AG08396 (cell line): ENCODE measurements around the gene VGLL4.

ENCODE experiments used
- DNase-seq: peaks from one replicate; pipeline ENCODE4 v3.0.0; 2012; ENCODE audit warnings: low spot score, mixed read lengths

The VGLL4 gene

GRCh38 chr3:11548721-11549131 lies 95.0 kb downstream of the VGLL4 start:
- DNase-seq = peak; percentile 80

GRCh38 chr3:11547498-11547897 lies 96.2 kb downstream of the VGLL4 start:
- DNase-seq = no peak

- no peak for DNase-seq
Measured at GRCh38 chr3:11546657-11547302, 96.9 kb downstream of the VGLL4 start.

GRCh38 chr3:11545186-11545851 lies 98.4 kb downstream of the VGLL4 start:
- no peak for DNase-seq

GRCh38 chr3:11544412-11545181 lies 99.1 kb downstream of the VGLL4 start:
- DNase-seq = peak; percentile 19

GRCh38 chr3:11543948-11544387 lies 99.7 kb downstream of the VGLL4 start:
- DNase-seq = no peak

GRCh38 chr3:11543141-11543947 lies 100.4 kb downstream of the VGLL4 start:
- DNase-seq = no peak

- no peak for DNase-seq
Measured at GRCh38 chr3:11542551-11542950, 101.2 kb downstream of the VGLL4 start.

- DNase-seq = no peak
Measured at GRCh38 chr3:11541321-11542303, 102.1 kb downstream of the VGLL4 start.

GRCh38 chr3:11539677-11540076 lies 104.0 kb downstream of the VGLL4 start:
- DNase-seq = no peak

- DNase-seq = no peak
Measured at GRCh38 chr3:11539218-11539617, 104.5 kb downstream of the VGLL4 start.

GRCh38 chr3:11538581-11538980 lies 105.1 kb downstream of the VGLL4 start:
- DNase-seq = no peak

GRCh38 chr3:11536936-11537612 lies 106.6 kb downstream of the VGLL4 start:
- no peak for DNase-seq

- no peak for DNase-seq
Measured at GRCh38 chr3:11536132-11536935, 107.4 kb downstream of the VGLL4 start.

GRCh38 chr3:11535243-11535960 lies 108.3 kb downstream of the VGLL4 start:
- no peak for DNase-seq

- no peak for DNase-seq
Measured at GRCh38 chr3:11534793-11535101, 109.0 kb downstream of the VGLL4 start.

GRCh38 chr3:11534011-11534792 lies 109.5 kb downstream of the VGLL4 start:
- no peak for DNase-seq

GRCh38 chr3:11532931-11533391 lies 110.8 kb downstream of the VGLL4 start:
- DNase-seq = no peak
